HG03175 (cell line): ENCODE results near the gene TMEM74B.

Experiments used
- ATAC-seq: cut with Tn5 transposase; IDR thresholded peaks from one replicate; pipeline ENCODE4 v1.9.1; 2021; ENCODE audit warnings: mild to moderate bottlenecking, moderate library complexity; ENCODE audit not compliant: unreplicated experiment

TMEM74B gene

GRCh38 chr20:1183153-1183552, 1.6 kb downstream of the TMEM74B start:
- no peak for ATAC-seq

- ATAC-seq, result no peak
These were observed 2.7 kb downstream of the TMEM74B start for GRCh38 chr20:1182106-1182505.

- no peak for ATAC-seq
These were observed 3.8 kb downstream of the TMEM74B start for GRCh38 chr20:1180949-1181348.

- ATAC-seq, result no peak
These were observed 6.2 kb downstream of the TMEM74B start for GRCh38 chr20:1178623-1179022.

- no peak for ATAC-seq
These were observed 6.7 kb downstream of the TMEM74B start for GRCh38 chr20:1178103-1178502.

GRCh38 chr20:1177680-1178079, 7.1 kb downstream of the TMEM74B start:
- ATAC-seq, result no peak

- ATAC-seq, result no peak
These were observed 10.0 kb downstream of the TMEM74B start for GRCh38 chr20:1174787-1175186.

GRCh38 chr20:1173698-1174097, 11.1 kb downstream of the TMEM74B start:
- ATAC-seq, result no peak

- ATAC-seq, result no peak
These were observed 13.2 kb downstream of the TMEM74B start for GRCh38 chr20:1171461-1172093.

GRCh38 chr20:1169224-1169623, 15.6 kb downstream of the TMEM74B start:
- no peak for ATAC-seq

- ATAC-seq, result no peak
These were observed 17.6 kb downstream of the TMEM74B start for GRCh38 chr20:1166948-1167720.

GRCh38 chr20:1165941-1166340, 18.8 kb downstream of the TMEM74B start:
- no peak for ATAC-seq

GRCh38 chr20:1165521-1165920, 19.3 kb downstream of the TMEM74B start:
- no peak for ATAC-seq

GRCh38 chr20:1164871-1165270, 19.9 kb downstream of the TMEM74B start:
- no peak for ATAC-seq

- ATAC-seq, result no peak
These were observed 21.1 kb downstream of the TMEM74B start for GRCh38 chr20:1163653-1164052.

GRCh38 chr20:1163105-1163504, 21.7 kb downstream of the TMEM74B start:
- ATAC-seq, result no peak

GRCh38 chr20:1160991-1161390, 23.8 kb downstream of the TMEM74B start:
- no peak for ATAC-seq

- ATAC-seq, result no peak
These were observed 24.3 kb downstream of the TMEM74B start for GRCh38 chr20:1160496-1160895.

- ATAC-seq, result no peak
These were observed 29.4 kb downstream of the TMEM74B start for GRCh38 chr20:1155342-1155741.

GRCh38 chr20:1154691-1155090, 30.1 kb downstream of the TMEM74B start:
- no peak for ATAC-seq

GRCh38 chr20:1154226-1154625, 30.6 kb downstream of the TMEM74B start:
- ATAC-seq, result no peak

- ATAC-seq, result no peak
These were observed 33.8 kb downstream of the TMEM74B start for GRCh38 chr20:1150968-1151367.

- ATAC-seq, result no peak
These were observed 34.6 kb downstream of the TMEM74B start for GRCh38 chr20:1150218-1150617.
